ENCODE results near the gene ATR. TPM values are rescaled to one million over a fixed set of nuclear protein-coding genes. Genes with fewer than 3 reads are reported as not detected.

The ATR gene
- total and polyA plus RNA-seq, 9 of the 15 experiments (the other 6 are each of a cell fraction or from before 2014, with no cell fraction given) = 18.0 to 37.8 (median 23.2) TPM

DNA sequence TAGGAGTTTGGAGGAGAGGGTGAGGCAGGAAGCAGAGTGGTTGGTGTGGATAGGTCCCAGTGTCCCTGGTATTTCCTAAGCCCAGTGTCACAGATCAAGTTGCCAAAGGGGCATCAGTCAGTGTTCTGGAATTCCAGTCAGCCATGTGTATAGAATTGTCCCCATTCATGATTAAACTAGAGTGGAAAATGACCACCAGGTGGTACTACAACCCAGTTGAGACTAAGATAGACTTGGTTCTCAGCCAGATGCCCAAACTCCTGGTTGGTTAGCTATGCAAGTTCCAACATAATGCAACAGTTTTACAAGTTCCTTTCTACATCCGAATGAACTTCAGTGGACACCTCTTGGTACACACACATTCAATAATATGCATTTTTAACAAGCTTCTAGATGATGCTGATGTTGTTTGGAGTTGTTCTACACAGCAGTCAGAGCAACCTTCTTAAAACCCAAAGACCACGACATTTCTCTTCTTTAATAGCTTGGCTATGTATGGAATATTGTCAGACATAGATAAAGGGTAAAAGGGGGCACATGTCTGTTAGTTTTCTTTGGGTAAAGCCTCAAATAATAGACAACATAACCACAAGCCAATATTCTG is 8.4 kb upstream of the ATR start:
- no peaks in the 10 kb centered on the region for H4K20me1 ChIP-seq (replicated peaks; ENCODE audit: control insufficient read depth, insufficient read depth, low read length)
- in situ Hi-C loops (cut with MboI) = loop anchor here (5.0 to 10.0 kb wide), 2 partner anchors 318 to 405 kb away; no protein-coding TSS in a partner anchor
- ATAC-seq (peak; percentile 93), DNase-seq (ENCODE audit: extremely low read depth in 1 of 4, low spot score in 3 of 4) (peak; percentile 43 to 77 (median 54)), FAIRE-seq (peak; percentile 94)
- no TSS peak for BruUV-seq (replicated peaks)
- H3K27me3 ChIP-seq (ENCODE audit: control insufficient read depth in 2 of 2, insufficient read depth in 2 of 2, low read length in 2 of 2) = no peaks in the 10 kb centered on the region
- WGBS (ENCODE audit: insufficient coverage, low coverage, missing lambda C conversion rate) = 3% methylated on average over 2 of the region's 2 CpGs
- no peaks in the 10 kb centered on the region for H3K9me1 ChIP-seq (ENCODE audit: control insufficient read depth, insufficient read depth, low read length)
- no peaks in the 10 kb centered on the region for H3K9me3 ChIP-seq (replicated peaks; ENCODE audit: control insufficient read depth, insufficient read depth, low read depth, low read length)
- CTCF ChIA-PET (ENCODE audit: low intra/inter-chr PET ratio) = interaction anchor here (0.6 to 3.4 kb wide), 7 partner anchors 9 to 407 kb away, joined by 3 to 20 read pairs (median 6); partner anchors contain the start of gene PLS1
- H3K4me2 ChIP-seq (ENCODE audit: insufficient read depth, low read length) = no peak overlapping the region
- intact Hi-C loops (cut with micrococcal nuclease) = loop anchor here (2.0 kb wide), 3 partner anchors 242 to 408 kb away; no protein-coding TSS in a partner anchor
- H3K27ac ChIP-seq (ENCODE audit: extremely low read depth, low read depth, low read length) = no peak overlapping the region
- H3K4me1 ChIP-seq (replicated peaks in 1 of 2; ENCODE audit: control insufficient read depth in 2 of 2, insufficient read depth in 2 of 2, low read length in 2 of 2) = no peaks in the 10 kb centered on the region
- no peak overlapping the region for H3K4me3 ChIP-seq
- H3K9ac ChIP-seq (ENCODE audit: insufficient read depth in 1 of 2, low read depth in 2 of 2, low read length in 2 of 2) = no peak overlapping the region
- H3K36me3 ChIP-seq (ENCODE audit: control insufficient read depth, insufficient read depth, low read length) = no peaks in the 10 kb centered on the region
- POLR2A ChIA-PET = interaction anchor here (1.0 kb wide), 2 partner anchors 8 to 137 kb away, joined by 5 read pairs; partner anchors contain the start of genes ATR and TRPC1
- H3K79me2 ChIP-seq (ENCODE audit: control insufficient read depth, insufficient read depth, low read length) = no peaks in the 10 kb centered on the region
- no peak overlapping the region for H2AFZ ChIP-seq (ENCODE audit: low read depth, low read length)
- no peak for TF ChIP-seq HEY1 (CRISPR knock-in tag; IDR thresholded peaks at IDR 0.05; ENCODE audit: borderline replicate concordance)
- peak; percentile 90 to 93 for TF ChIP-seq RAD21 (CRISPR knock-in tag; conservative IDR thresholded peaks at IDR 0.05 in 1 of 2, IDR thresholded peaks at IDR 0.05 in 1 of 2)
- TF ChIP-seq FOXK2 (conservative IDR thresholded peaks at IDR 0.05 in 1 of 2, IDR thresholded peaks at IDR 0.05 in 1 of 2; ENCODE audit: low read depth in 2 of 2) = 0 out of 4 replicates have a peak, but pooled peaks of 1 of the 2 experiments have one; percentile 38
- TF ChIP-seq CTCF (IDR thresholded peaks at IDR 0.05 in 2 of 3, conservative IDR thresholded peaks at IDR 0.05 in 1 of 3; ENCODE audit: insufficient read depth in 2 of 3, low read depth in 1 of 3, low read length in 3 of 3) = peak; percentile 70 to 83 (median 72)
- TF ChIP-seq DMBX1 (CRISPR knock-in tag; IDR thresholded peaks at IDR 0.05; ENCODE audit: borderline replicate concordance) = no peak
- no peak for TF ChIP-seq NCOA2 (IDR thresholded peaks at IDR 0.05; ENCODE audit: partially characterized antibody in 2 of 2)
- TF ChIP-seq NFIC (IDR thresholded peaks at IDR 0.05) = peak; percentile 97
- peak; percentile 88 for TF ChIP-seq REST (IDR thresholded peaks at IDR 0.05; ENCODE audit: borderline replicate concordance)
- no peak for TF ChIP-seq REST (CRISPR knock-in tag; IDR thresholded peaks at IDR 0.05; ENCODE audit: low read depth)
